HG02678 (cell line): ENCODE data around the gene SYNGR4.

Experiments
- ATAC-seq: cut with Tn5 transposase; IDR thresholded peaks from one replicate; pipeline ENCODE4 v1.9.1; 2021; ENCODE audit warnings: mild to moderate bottlenecking, moderate library complexity; ENCODE audit not compliant: unreplicated experiment

SYNGR4 gene

DNA sequence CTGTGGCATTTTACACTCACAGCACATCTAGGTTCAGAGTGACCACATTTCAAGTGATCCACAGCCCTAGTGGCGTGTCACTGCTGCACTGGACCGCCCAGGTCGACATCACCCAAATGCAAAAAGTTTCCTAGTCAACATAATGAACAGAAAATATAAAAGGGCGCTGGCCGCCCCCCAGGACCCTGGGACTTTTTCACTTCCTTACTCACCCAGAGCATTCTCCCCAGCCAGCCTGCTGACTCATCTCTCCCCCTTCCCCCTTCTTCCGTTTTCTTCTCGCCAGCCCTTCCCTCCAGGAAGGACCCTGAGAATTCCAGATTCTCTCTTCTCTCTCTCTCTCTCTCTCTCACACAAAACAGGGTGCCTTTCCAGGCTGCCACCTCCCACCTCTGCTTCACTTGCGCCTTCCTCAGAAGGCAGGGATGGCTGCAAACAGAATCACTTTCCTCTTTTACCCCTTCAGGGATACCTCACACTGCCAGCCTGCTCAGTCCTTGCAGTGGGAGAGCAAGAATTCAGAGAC, 60.6 kb downstream of the SYNGR4 start:
- ATAC-seq = no peak
